B cell (primary cell): ENCODE data around the gene ARHGAP27. TPM values are rescaled to one million over a fixed set of nuclear protein-coding genes. Genes with fewer than 3 reads are reported as not detected.

Experiments used
- ATAC-seq: fragments of 200-7000 bp; cut with Tn5 transposase; one replicate; pipeline ENCODE4 v1.10.0; 2021; ENCODE audit warnings: low read depth, mild to moderate bottlenecking, moderate number of reproducible peaks, moderate library complexity
- CTCF ChIA-PET: fragments of 350-600 bp; sonication (Branson Sonifier 250); formaldehyde crosslinking; loops from one replicate; lab custom pipeline; 2021; ENCODE audit warnings: antibody characterized with exemption, inconsistent platforms; lab: Charles Lee
- POLR2A ChIA-PET: fragments of 350-600 bp; sonication (Branson Sonifier 250); formaldehyde crosslinking; loops from one replicate; lab custom pipeline; 2021; ENCODE audit warnings: antibody characterized with exemption; lab: Charles Lee
- DNase-seq: peaks from one replicate; pipeline ENCODE4 v3.0.0; 2013
- H2AFZ ChIP-seq: 2 replicates; pipeline ENCODE4 v1.6.1; 2012; ENCODE audit warnings: mild to moderate bottlenecking, low read depth, low read length; ENCODE audit not compliant: insufficient read depth, poor library complexity, severe bottlenecking
- H3K27ac ChIP-seq, 2 donors: 1 replicate in 1 of 2; 2 replicates in 1 of 2; pipeline ENCODE4 v1.5.1; 2012 to 2013; ENCODE audit warnings: low read length in 2 of 2, mild to moderate bottlenecking in 2 of 2, moderate library complexity in 1 of 2
- H3K27me3 ChIP-seq, 4 experiments: fragments of 200-600 bp in 1 of 4; sonication (generic) in 1 of 4; replicated peaks in 1 of 4; 1 replicate in 2 of 4; 2 replicates in 2 of 4; pipeline versions ENCODE4 v1.6.1 to v1.7.0; 2013 to 2016; ENCODE audit warnings: low read length in 3 of 4, mild to moderate bottlenecking in 2 of 4, mixed read lengths in 1 of 4, moderate library complexity in 1 of 4; ENCODE audit not compliant: insufficient read depth in 4 of 4, control insufficient read depth in 3 of 4; ENCODE audit errors: control extremely low read depth in 1 of 4
- H3K36me3 ChIP-seq, 2 experiments: replicated peaks in 1 of 2; 1 replicate in 1 of 2; 2 replicates in 1 of 2; pipeline versions ENCODE4 v1.6.1 to v1.7.1; 2013; ENCODE audit warnings: low read length in 1 of 2; ENCODE audit not compliant: insufficient read depth in 2 of 2, control insufficient read depth in 1 of 2; ENCODE audit errors: control extremely low read depth in 1 of 2, extremely low read depth in 1 of 2
- H3K4me1 ChIP-seq, 2 donors: fragments of 200-600 bp in 1 of 2; sonication (generic) in 1 of 2; 1 replicate in 1 of 2; 2 replicates in 1 of 2; pipeline versions ENCODE4 v1.5.1 to v1.6.1; 2013 to 2017; ENCODE audit warnings: low read length in 2 of 2; ENCODE audit not compliant: control insufficient read depth in 2 of 2, insufficient read depth in 2 of 2
- H3K4me2 ChIP-seq: replicated peaks from 2 replicates; pipeline ENCODE3; 2012; ENCODE audit warnings: mild to moderate bottlenecking, low read depth, low read length; ENCODE audit not compliant: poor library complexity, severe bottlenecking
- H3K4me3 ChIP-seq, 5 experiments: fragments of 200-600 bp in 1 of 5; sonication (generic) in 1 of 5; 1 replicate in 3 of 5; 2 replicates in 2 of 5; pipeline versions ENCODE4 v1.5.1 to v1.7.0; 2011 to 2016; ENCODE audit warnings: low read length in 4 of 5, mild to moderate bottlenecking in 4 of 5, low read depth in 2 of 5, control low read depth in 1 of 5, moderate library complexity in 1 of 5; ENCODE audit not compliant: insufficient read depth in 1 of 5; ENCODE audit errors: control extremely low read depth in 1 of 5, extremely low read depth in 1 of 5
- H3K79me2 ChIP-seq: fragments of 200-600 bp; sonication (generic); one replicate; pipeline ENCODE4 v1.6.0; 2016; ENCODE audit warnings: low read length; ENCODE audit not compliant: control insufficient read depth, insufficient read depth
- H3K9ac ChIP-seq: fragments of 200-600 bp; sonication (generic); 2 replicates; pipeline ENCODE4 v1.6.1; 2017; ENCODE audit warnings: mild to moderate bottlenecking, low read length, moderate library complexity
- H3K9me3 ChIP-seq, 3 donors: one replicate each; pipeline versions ENCODE4 v1.6.1 to v1.7.1; 2013; ENCODE audit warnings: low read length in 2 of 3; ENCODE audit not compliant: control insufficient read depth in 2 of 3, insufficient read depth in 1 of 3; ENCODE audit errors: control extremely low read depth in 1 of 3
- H4K20me1 ChIP-seq: 2 replicates; pipeline ENCODE4 v1.6.0; 2012; ENCODE audit warnings: mild to moderate bottlenecking, low read length; ENCODE audit not compliant: insufficient read depth, control insufficient read depth, poor library complexity, severe bottlenecking
- H3K27ac Mint-ChIP-seq: one replicate; pipeline ENCODE4 v1.8.0; 2021; ENCODE audit warnings: mixed read lengths
- H3K27me3 Mint-ChIP-seq: one replicate; pipeline ENCODE4 v1.8.0; 2021; ENCODE audit warnings: mixed read lengths
- H3K4me1 Mint-ChIP-seq: one replicate; pipeline ENCODE4 v1.8.0; 2021; ENCODE audit warnings: mixed read lengths
- H3K4me3 Mint-ChIP-seq: one replicate; pipeline ENCODE4 v1.8.0; 2021; ENCODE audit warnings: mixed read lengths
- H3K9me3 Mint-ChIP-seq: one replicate; pipeline ENCODE4 v1.8.0; 2022; ENCODE audit warnings: mixed read lengths; ENCODE audit not compliant: insufficient read depth
- CTCF ChIP-seq: fragments of 200-600 bp; IDR thresholded peaks from one replicate; pipeline ENCODE4 v1.8.0; 2022; ENCODE audit warnings: antibody characterized with exemption, mild to moderate bottlenecking
- EZH2 ChIP-seq: IDR thresholded peaks from 2 replicates; pipeline ENCODE4 v1.6.1; 2012; ENCODE audit warnings: borderline replicate concordance, low read depth, mild to moderate bottlenecking, moderate library complexity, low read length; ENCODE audit not compliant: insufficient read depth, poor library complexity, severe bottlenecking
- WGBS: methylation state at CpG from one replicate; pipeline ENCODE4 v1.1.5; 2013; ENCODE audit warnings: missing lambda C conversion rate; ENCODE audit not compliant: insufficient coverage; 5-methylcytosine and 5-hydroxymethylcytosine counted together
- intact Hi-C: fragments of 100-400 bp; cut with micrococcal nuclease; formaldehyde crosslinking; loops from one replicate; pipeline ENCODE4 v1.10.0; 2022
- polyA plus RNA-seq: library from polyadenylated mRNA; depleted of rRNA; stranded (reverse); fragments of >200 nt; gene quantifications from 2 replicates; pipeline ENCODE4 v1.2.3, GENCODE V29; 2012
- total RNA-seq, 2 donors: library from RNA; stranded (reverse); fragments of 120-200 nt in 1 of 2; gene quantifications; 1 replicate in 1 of 2; 2 replicates in 1 of 2; pipeline versions ENCODE4 v1.2.3 to v1.2.4, GENCODE V29; 2013 to 2022

Gene ARHGAP27
- total and polyA plus RNA-seq, 2 donors (not counting 1 experiment from before 2014, with no cell fraction given): 159 to 227 TPM

GRCh38 chr17:45437465-45438283, 5.0 kb upstream of the ARHGAP27 start:
- no peak overlapping the region for H3K27ac ChIP-seq

More at GRCh38 chr17:45437465-45438283, 5.0 kb upstream of the ARHGAP27 start:
- Histone ChIP-seq H3K79me2 (no peaks in the 10 kb centered on the region), H3K36me3 (peaks cover 2 to 15% of the 10 kb centered on the region in 2 experiments), H3K9ac (no peak overlapping the region), H4K20me1 (no peaks in the 10 kb centered on the region), H3K4me1 (peaks cover 8 to 15% of the 10 kb centered on the region in 2 donors), H3K4me3 (no peak overlapping the region), H3K9me3 (no peaks in the 10 kb centered on the region), H3K4me2 (no peak overlapping the region), H3K27me3 (no peaks in the 10 kb centered on the region), H2AFZ (no peak overlapping the region)
- ChIA-PET POLR2A (interaction anchor here (0.7 kb wide), 1 partner anchor 27 kb away, joined by 3 read pairs; no protein-coding TSS in a partner anchor), CTCF (no interaction called here)
- Mint-ChIP-seq H3K27ac (no peak overlapping the region), H3K9me3 (no peaks in the 10 kb centered on the region), H3K4me3 (no peak overlapping the region), H3K4me1 (peaks cover 13% of the 10 kb centered on the region), H3K27me3 (no peaks in the 10 kb centered on the region)
- intact Hi-C loops: no loop called here
- DNase-seq: no peak
- ATAC-seq: no peak
- TF ChIP-seq CTCF (no peak), EZH2 (no peak)
- WGBS: 88% methylated on average over 17 of the region's 30 CpGs
